Stimulated activated naive CD4-positive, alpha-beta T cell treated with Interleukin-2 at 50 U/mL for 16 hours (primary cell): Measurements from ENCODE around the gene EDEM2.
"Not testable (repeated sequence)": the region's sequence is repeated elsewhere in the genome, so short reads cannot be mapped to it uniquely, and the experiment has no call there.

Source experiments
- DNase-seq: peaks from one replicate; lab custom pipeline; 2025; lab: John Stamatoyannopoulos, UW

EDEM2 gene

GRCh38 chr20:35129647-35130069 lies 17.5 kb downstream of the EDEM2 start:
- no peak for DNase-seq

GRCh38 chr20:35125753-35126152 lies 21.4 kb downstream of the EDEM2 start:
- DNase-seq, result no peak

GRCh38 chr20:35122756-35123405 lies 24.3 kb downstream of the EDEM2 start:
- no peak for DNase-seq

GRCh38 chr20:35121186-35121585 lies 25.9 kb downstream of the EDEM2 start:
- no peak for DNase-seq

- DNase-seq, result no peak
These were observed 27.0 kb downstream of the EDEM2 start for GRCh38 chr20:35120012-35120701.

- DNase-seq, result no peak
These were observed 29.5 kb downstream of the EDEM2 start for GRCh38 chr20:35117629-35118028.

GRCh38 chr20:35117196-35117595 lies 29.9 kb downstream of the EDEM2 start:
- no peak for DNase-seq

GRCh38 chr20:35116258-35116657 lies 30.9 kb downstream of the EDEM2 start:
- DNase-seq, result no peak

GRCh38 chr20:35115606-35116005 lies 31.5 kb downstream of the EDEM2 start:
- no peak for DNase-seq

- DNase-seq, result not testable (repeated sequence)
These were observed 34.9 kb downstream of the EDEM2 start for GRCh38 chr20:35112276-35112675.

- no peak for DNase-seq
These were observed 35.8 kb downstream of the EDEM2 start for GRCh38 chr20:35111141-35111888.

- DNase-seq, result no peak
These were observed 38.2 kb downstream of the EDEM2 start for GRCh38 chr20:35108921-35109320.

- no peak for DNase-seq
These were observed 40.2 kb downstream of the EDEM2 start for GRCh38 chr20:35106827-35107380.

- no peak for DNase-seq
These were observed 42.3 kb downstream of the EDEM2 start for GRCh38 chr20:35104685-35105295.

GRCh38 chr20:35101620-35102019 lies 45.5 kb downstream of the EDEM2 start:
- no peak for DNase-seq

GRCh38 chr20:35093267-35093884 lies 53.8 kb downstream of the EDEM2 start:
- DNase-seq, result peak; percentile 17

GRCh38 chr20:35092524-35093266 lies 54.4 kb downstream of the EDEM2 start, which contains the start of gene TRPC4AP:
TSS of gene TRPC4AP (minus strand) at chr20:35092807. CDS start at chr20:35092781, 26 bp downstream.
- peak; percentile 84 for DNase-seq

GRCh38 chr20:35091816-35092523 lies 55.2 kb downstream of the EDEM2 start:
- DNase-seq, result no peak

GRCh38 chr20:35088231-35089145 lies 58.6 kb downstream of the EDEM2 start:
- DNase-seq, result no peak
